HG03571 (cell line): ENCODE measurements around the gene CAMSAP1.

ENCODE experiments used
- ATAC-seq: cut with Tn5 transposase; IDR thresholded peaks from one replicate; pipeline ENCODE4 v1.9.1; 2021; ENCODE audit not compliant: unreplicated experiment

CAMSAP1 gene

GRCh38 chr9:135840539-135840938, 66.8 kb downstream of the CAMSAP1 start:
- ATAC-seq, result no peak

- no peak for ATAC-seq
These were observed 67.2 kb downstream of the CAMSAP1 start for GRCh38 chr9:135840107-135840506.

DNA sequence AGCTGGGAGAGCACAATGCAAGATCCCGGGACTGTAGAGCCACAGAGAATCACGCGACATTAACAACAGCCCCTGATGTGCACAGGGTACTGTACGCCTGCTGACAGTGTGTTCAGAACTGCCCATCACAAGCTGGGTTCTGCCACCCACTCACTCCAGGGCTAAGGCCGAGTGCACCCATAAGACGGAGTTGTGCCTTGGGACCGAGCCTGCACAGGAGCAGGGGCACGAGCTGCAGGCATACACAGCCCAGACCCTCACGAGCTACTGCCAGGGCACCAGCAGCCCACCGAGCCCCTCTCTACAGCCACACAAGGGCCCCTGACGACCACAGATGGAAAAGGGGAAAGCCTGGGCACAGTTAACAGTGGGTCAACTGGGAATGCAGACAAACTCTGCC, 67.8 kb downstream of the CAMSAP1 start:
- no peak for ATAC-seq

DNA sequence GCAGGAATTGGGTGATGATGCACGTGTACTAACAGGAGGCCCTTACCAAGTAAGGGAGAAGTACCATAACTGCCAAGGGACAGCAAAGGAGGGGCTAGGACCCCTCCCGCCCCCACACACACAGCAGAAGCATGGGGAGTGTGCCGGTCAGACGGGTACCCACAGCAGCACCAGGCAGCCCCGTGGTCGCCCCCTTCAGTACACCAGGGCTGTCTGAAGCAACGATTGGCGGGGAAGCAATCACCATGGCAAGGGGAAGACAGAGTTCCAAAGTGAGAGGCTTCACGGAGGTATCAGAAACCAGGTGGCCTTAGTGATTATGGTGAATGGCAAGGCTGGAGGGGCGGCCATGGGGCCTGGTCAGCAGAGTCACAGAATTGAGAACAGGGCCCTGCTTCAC, 72.2 kb downstream of the CAMSAP1 start:
- no peak for ATAC-seq

DNA sequence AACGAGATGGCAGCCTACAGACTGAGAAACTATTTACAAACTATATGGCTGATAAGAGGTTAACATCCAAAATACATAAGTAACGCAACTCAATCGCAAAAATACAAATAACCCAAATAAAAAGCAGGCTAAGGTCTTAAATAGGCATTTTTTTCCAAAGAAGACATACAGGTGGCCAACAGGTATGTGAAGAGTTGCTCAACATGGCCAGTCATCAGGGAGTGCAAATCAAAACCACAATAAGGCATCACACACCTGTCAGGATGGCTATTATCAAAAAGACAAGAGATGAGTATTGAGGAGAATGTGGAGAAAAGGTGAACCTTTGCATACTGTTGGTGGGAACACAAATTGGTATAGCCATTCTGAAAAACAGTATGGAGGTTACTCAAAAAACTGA, 73.5 kb downstream of the CAMSAP1 start:
- no peak for ATAC-seq

GRCh38 chr9:135830496-135830895, 76.8 kb downstream of the CAMSAP1 start:
- ATAC-seq, result no peak

DNA sequence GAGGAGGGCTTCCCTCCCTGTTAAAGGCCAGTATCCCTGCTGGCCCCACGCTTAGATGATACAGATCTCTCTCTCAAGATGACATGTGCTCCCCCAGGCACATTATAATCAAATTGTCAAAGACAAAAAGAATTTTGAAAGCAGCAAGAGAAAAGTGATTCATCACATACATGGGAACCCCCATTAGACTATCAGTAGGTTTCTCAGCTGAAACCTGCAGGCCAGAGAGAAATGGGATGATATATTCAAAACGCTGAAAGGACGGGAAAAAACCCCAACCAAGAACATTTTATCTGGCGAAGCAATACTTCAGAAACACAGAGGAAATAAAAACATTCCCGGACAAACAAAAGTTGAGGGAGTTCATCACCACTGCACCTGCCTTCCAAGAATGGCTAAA, 78.7 kb downstream of the CAMSAP1 start:
- ATAC-seq, result no peak

DNA sequence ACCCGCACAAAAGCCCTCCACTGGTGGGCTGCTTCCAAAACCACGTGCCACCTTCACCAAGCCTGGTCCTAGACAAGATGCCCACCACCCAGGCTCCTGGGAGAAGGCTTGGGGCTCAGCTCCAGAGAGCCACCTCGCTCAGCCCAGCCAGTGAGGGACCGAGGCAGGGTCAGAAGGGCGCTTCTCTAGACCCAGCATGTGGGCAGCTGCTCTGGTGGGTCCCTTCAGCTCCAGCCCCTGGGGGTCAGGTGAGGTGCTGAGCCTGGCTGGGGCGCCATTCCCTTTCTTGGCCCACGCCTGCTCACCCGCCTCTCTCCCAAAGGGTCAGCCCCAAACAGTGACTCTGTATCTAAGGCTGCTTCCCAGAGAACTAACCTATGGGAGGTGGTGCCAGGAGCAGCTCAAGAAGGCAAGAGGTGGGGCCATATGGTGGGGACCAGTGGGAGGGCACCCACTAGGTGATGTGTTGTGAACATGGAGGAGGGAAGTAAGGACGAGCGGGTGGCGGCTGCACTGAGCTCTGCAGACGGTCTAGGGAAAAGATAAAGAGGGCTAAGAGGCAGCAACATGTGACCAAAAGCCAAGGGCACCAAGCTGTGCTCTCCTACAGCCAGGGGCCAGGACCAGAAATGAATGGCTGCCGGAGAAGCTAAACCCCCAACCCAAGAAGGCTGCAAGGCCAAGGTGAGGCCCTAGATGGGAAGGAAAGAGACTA, 79.3 kb downstream of the CAMSAP1 start:
- ATAC-seq, result no peak

DNA sequence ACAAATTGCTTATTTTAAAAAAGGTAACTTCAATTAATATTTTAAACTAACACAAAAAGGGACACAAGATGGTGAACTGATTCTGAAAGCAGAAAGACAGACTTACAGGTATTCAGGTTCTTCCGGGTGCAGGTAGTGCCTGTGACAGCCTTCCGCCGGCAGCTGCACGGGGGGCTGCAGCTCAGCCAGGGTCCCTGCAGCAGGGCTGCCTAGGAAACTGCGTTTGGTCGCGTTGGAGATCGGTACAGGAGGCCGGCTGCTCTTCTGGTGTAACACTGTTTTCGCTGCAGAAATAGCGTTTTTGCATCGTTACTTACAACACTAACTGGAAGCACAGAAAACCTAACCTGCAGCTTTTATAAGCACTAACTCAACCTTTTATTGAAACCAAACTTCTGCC, 80.0 kb downstream of the CAMSAP1 start:
- no peak for ATAC-seq

GRCh38 chr9:135826188-135826545, 81.2 kb downstream of the CAMSAP1 start:
- no peak for ATAC-seq

DNA sequence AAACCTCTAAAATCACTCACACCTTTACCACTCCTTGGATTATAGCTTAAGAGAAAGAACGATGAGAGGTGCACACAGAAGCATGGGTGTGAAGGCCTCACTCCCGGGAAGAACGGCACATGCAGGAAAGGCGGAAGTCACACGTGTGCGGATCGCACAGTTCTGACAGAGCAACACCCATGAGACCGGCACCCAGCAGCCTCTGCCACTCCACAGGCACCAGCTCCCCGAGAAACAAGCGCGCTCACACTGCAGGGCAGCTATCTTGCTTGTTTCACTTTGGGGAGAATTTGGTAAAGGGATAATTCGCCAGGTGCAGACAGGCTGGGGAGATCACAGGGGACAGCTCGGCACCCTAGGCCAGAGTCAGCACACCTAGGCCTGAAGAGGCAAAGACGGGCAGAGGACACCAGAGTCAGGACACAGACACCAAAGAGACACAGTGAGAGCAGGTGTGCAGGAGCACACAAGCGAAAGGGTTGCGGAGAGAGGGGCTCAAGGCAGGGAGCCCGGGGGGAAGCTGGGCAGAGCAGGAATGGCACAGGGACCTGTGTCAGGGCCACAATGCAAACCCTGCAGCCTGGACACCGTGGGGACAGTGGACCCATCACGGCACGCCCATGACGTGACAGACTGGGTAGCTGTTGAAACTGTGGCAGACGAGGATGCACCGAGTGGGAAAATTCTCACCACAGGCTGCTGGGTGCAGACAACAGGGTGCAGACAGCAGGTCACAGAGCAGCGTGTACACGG, 81.7 kb downstream of the CAMSAP1 start:
- ATAC-seq, result no peak

- ATAC-seq, result no peak
These were observed 84.3 kb downstream of the CAMSAP1 start for GRCh38 chr9:135823036-135823435.

- ATAC-seq, result no peak
These were observed 85.0 kb downstream of the CAMSAP1 start for GRCh38 chr9:135822374-135822755.

- ATAC-seq, result no peak
These were observed 85.5 kb downstream of the CAMSAP1 start for GRCh38 chr9:135821733-135822373.

DNA sequence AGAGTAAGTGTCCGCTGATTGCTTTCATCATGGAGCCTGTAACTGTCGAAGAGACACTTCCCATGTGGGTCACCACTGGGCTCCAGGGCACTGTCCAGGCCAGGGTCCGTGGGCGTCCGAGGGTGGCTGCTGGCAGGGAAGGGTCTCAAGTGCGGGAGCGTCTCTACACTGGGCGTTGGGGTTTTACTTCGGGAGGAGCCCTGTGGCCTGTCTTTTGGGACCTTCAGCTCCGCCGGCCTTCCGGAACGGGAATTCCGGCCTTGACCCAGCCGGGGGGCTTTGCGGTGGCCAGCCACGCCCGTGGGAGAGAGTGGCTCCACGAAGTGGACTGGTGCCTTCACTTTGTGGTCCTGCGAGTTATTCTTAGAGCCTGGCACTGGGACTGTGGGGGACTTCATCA, 86.2 kb downstream of the CAMSAP1 start:
- no peak for ATAC-seq

- ATAC-seq, result no peak
These were observed 86.7 kb downstream of the CAMSAP1 start for GRCh38 chr9:135820661-135821060.

GRCh38 chr9:135819905-135820304, 87.4 kb downstream of the CAMSAP1 start:
- ATAC-seq, result no peak

DNA sequence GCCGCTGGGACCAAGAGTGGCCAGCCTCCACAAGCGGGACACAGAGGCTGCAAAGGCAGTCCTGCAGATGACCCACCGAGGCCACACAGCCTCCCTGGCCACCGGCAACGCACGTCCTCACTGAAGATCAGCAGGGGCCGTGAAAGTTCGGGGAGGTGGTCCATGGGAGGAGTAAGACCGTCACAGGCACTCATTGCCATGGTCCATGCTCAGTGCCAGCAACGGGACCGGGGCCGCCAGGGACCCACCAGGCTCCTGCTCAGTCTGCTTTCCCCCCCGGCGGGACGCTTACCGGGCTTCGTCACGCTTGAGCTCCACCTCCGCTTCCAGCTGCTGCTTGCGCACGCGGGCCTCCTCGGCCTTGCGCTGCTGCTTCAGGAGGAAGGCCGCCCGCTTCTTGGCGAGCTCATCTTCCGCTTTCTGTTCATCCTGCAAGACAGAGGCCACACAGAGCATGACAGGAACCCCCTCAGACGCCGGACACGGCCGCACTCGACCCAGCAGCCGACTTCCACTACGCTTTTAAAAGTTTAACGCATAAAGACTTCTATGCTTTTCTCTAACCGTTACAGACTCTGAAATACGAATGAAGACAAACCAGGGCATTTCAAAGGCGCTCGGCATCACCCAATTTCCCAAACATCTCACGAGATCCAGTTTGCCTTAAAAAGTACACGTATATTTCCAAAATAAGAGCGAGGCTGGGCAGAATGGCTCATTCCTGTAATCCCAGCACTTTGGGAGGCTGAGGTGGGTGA, 88.4 kb downstream of the CAMSAP1 start:
- no peak for ATAC-seq

DNA sequence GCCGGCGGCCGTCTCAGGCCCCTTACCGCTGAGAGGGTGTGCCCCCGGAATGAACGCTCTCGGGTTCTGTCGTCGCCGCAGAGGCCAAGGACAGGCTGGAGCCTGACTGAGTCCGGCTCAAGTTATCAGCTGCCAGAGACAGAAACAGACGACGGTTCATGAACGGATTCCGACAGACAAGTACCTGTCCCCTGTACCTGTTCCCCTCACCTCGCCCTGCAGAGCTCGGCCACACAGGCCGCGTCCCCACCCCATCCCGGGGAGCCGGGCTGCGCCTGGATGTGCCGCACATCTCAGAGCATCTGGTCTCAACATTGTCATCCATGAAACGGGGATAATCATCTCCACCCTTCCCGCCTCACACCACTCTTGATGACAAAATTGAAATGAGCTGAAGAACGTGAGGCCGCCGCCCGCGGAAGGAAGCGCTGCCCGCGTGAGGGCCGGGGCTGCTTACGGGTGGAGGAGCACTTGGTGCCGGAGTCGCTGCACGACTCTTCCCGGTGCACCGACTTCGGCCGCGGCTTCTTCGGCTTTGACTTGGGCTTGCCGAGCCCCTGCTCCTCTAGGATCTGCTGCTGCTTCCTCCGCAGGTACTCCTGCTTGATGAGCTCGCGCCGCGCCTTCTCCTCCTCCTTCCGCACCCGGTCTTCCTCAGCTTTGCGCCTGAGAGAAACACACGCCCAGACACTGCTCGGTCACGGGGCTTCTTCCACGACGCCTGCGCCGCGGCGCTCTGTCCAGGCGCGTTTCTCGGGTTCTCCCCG, 89.2 kb downstream of the CAMSAP1 start:
- ATAC-seq, result no peak

DNA sequence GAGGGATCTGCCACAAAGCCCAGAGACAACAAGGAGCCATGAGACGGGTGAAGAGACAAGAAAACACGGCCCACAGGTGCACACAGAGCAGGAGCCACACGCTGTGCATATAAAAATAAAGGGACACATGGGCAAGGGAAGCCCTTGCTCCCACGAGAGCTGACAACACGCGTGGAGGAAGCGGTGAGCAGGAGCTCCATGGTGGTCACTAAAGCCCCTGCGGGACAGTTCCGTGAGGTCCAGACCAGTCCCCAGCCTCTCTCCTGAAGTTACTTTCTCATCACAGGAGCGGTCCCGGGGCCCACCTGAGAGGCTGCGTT, 90.7 kb downstream of the CAMSAP1 start:
- ATAC-seq, result no peak
